Measurements from ENCODE around the gene SNAPC2.
"Not testable (repeated sequence)": the region's sequence is repeated elsewhere in the genome, so short reads cannot be mapped to it uniquely, and the experiment has no call there.

Gene SNAPC2

GRCh38 chr19:7928741-7929701 is 8.9 kb downstream of the SNAPC2 start:
- peak overlapping the region; percentile 10 for H3K27ac ChIP-seq (ENCODE audit: low read depth, low read length)
- H3K27me3 ChIP-seq (ENCODE audit: control insufficient read depth in 1 of 2, insufficient read depth in 2 of 2, low read length in 2 of 2) = no peaks in the 10 kb centered on the region
- H3K36me3 ChIP-seq (ENCODE audit: control insufficient read depth in 1 of 2, insufficient read depth in 2 of 2, low read length in 2 of 2) = peaks cover 16 to 41% of the 10 kb centered on the region in 2 donors
- no peaks in the 10 kb centered on the region for H3K4me1 ChIP-seq (ENCODE audit: control insufficient read depth in 1 of 2, insufficient read depth in 2 of 2, low read length in 2 of 2)
- no peak overlapping the region for H3K4me3 ChIP-seq (ENCODE audit: low read depth in 1 of 2, low read length in 2 of 2)
- no peak overlapping the region for H3K9ac ChIP-seq (ENCODE audit: low read depth in 1 of 2, low read length in 2 of 2)
- H3K9me3 ChIP-seq (ENCODE audit: control insufficient read depth in 1 of 2, low read length in 2 of 2) = no peaks in the 10 kb centered on the region

GRCh38 chr19:7930030-7930429 is 9.9 kb downstream of the SNAPC2 start:
- H3K36me3 ChIP-seq (ENCODE audit: control insufficient read depth in 1 of 2, insufficient read depth in 2 of 2, low read length in 2 of 2) = peaks cover 20 to 52% of the 10 kb centered on the region in 2 donors
- not testable (repeated sequence) for H3K4me1 ChIP-seq (ENCODE audit: control insufficient read depth in 1 of 2, insufficient read depth in 2 of 2, low read length in 2 of 2); H3K4me3 ChIP-seq (ENCODE audit: low read depth in 1 of 2, low read length in 2 of 2); H3K27ac ChIP-seq (ENCODE audit: low read depth, low read length); H3K27me3 ChIP-seq (ENCODE audit: control insufficient read depth in 1 of 2, insufficient read depth in 2 of 2, low read length in 2 of 2); H3K9me3 ChIP-seq (ENCODE audit: control insufficient read depth in 1 of 2, low read length in 2 of 2); H3K9ac ChIP-seq (ENCODE audit: low read depth in 1 of 2, low read length in 2 of 2)

GRCh38 chr19:7930765-7931164 is 10.6 kb downstream of the SNAPC2 start:
- H3K27me3 ChIP-seq (ENCODE audit: control insufficient read depth in 1 of 2, insufficient read depth in 2 of 2, low read length in 2 of 2) = no peaks in the 10 kb centered on the region
- no peak overlapping the region for H3K27ac ChIP-seq (ENCODE audit: low read depth, low read length)
- no peaks in the 10 kb centered on the region for H3K4me1 ChIP-seq (ENCODE audit: control insufficient read depth in 1 of 2, insufficient read depth in 2 of 2, low read length in 2 of 2)
- no peaks in the 10 kb centered on the region for H3K9me3 ChIP-seq (ENCODE audit: control insufficient read depth in 1 of 2, low read length in 2 of 2)
- peaks cover 26 to 59% of the 10 kb centered on the region in 2 donors for H3K36me3 ChIP-seq (ENCODE audit: control insufficient read depth in 1 of 2, insufficient read depth in 2 of 2, low read length in 2 of 2)
- no peak overlapping the region for H3K9ac ChIP-seq (ENCODE audit: low read depth in 1 of 2, low read length in 2 of 2)
- H3K4me3 ChIP-seq (ENCODE audit: low read depth in 1 of 2, low read length in 2 of 2) = no peak overlapping the region

- no peaks in the 10 kb centered on the region for H3K4me1 ChIP-seq (ENCODE audit: control insufficient read depth in 1 of 2, insufficient read depth in 2 of 2, low read length in 2 of 2)
- H3K36me3 ChIP-seq (ENCODE audit: control insufficient read depth in 1 of 2, insufficient read depth in 2 of 2, low read length in 2 of 2) = peaks cover 27 to 66% of the 10 kb centered on the region in 2 donors
- no peaks in the 10 kb centered on the region for H3K27me3 ChIP-seq (ENCODE audit: control insufficient read depth in 1 of 2, insufficient read depth in 2 of 2, low read length in 2 of 2)
- no peak overlapping the region for H3K9ac ChIP-seq (ENCODE audit: low read depth in 1 of 2, low read length in 2 of 2)
- no peaks in the 10 kb centered on the region for H3K9me3 ChIP-seq (ENCODE audit: control insufficient read depth in 1 of 2, low read length in 2 of 2)
- H3K4me3 ChIP-seq (ENCODE audit: low read depth in 1 of 2, low read length in 2 of 2) = no peak overlapping the region
- no peak overlapping the region for H3K27ac ChIP-seq (ENCODE audit: low read depth, low read length)
Observed at GRCh38 chr19:7931221-7932061, 11.3 kb downstream of the SNAPC2 start.

- Histone ChIP-seq H3K4me3 (ENCODE audit: low read depth in 1 of 2, low read length in 2 of 2) (no peak overlapping the region), H3K9ac (ENCODE audit: low read depth in 1 of 2, low read length in 2 of 2) (no peak overlapping the region), H3K27me3 (ENCODE audit: control insufficient read depth in 1 of 2, insufficient read depth in 2 of 2, low read length in 2 of 2) (no peaks in the 10 kb centered on the region), H3K9me3 (ENCODE audit: control insufficient read depth in 1 of 2, low read length in 2 of 2) (no peaks in the 10 kb centered on the region), H3K36me3 (ENCODE audit: control insufficient read depth in 1 of 2, insufficient read depth in 2 of 2, low read length in 2 of 2) (peaks cover 27 to 74% of the 10 kb centered on the region in 2 donors), H3K27ac (ENCODE audit: low read depth, low read length) (no peak overlapping the region), H3K4me1 (ENCODE audit: control insufficient read depth in 1 of 2, insufficient read depth in 2 of 2, low read length in 2 of 2) (no peaks in the 10 kb centered on the region)
Observed at GRCh38 chr19:7932276-7932929, 12.3 kb downstream of the SNAPC2 start.

- peaks cover 27 to 72% of the 10 kb centered on the region in 2 donors for H3K36me3 ChIP-seq (ENCODE audit: control insufficient read depth in 1 of 2, insufficient read depth in 2 of 2, low read length in 2 of 2)
- H3K27me3 ChIP-seq (ENCODE audit: control insufficient read depth in 1 of 2, insufficient read depth in 2 of 2, low read length in 2 of 2) = no peaks in the 10 kb centered on the region
- no peaks in the 10 kb centered on the region for H3K9me3 ChIP-seq (ENCODE audit: control insufficient read depth in 1 of 2, low read length in 2 of 2)
- no peak overlapping the region for H3K9ac ChIP-seq (ENCODE audit: low read depth in 1 of 2, low read length in 2 of 2)
- H3K4me1 ChIP-seq (ENCODE audit: control insufficient read depth in 1 of 2, insufficient read depth in 2 of 2, low read length in 2 of 2) = no peaks in the 10 kb centered on the region
- no peak overlapping the region for H3K4me3 ChIP-seq (ENCODE audit: low read depth in 1 of 2, low read length in 2 of 2)
- H3K27ac ChIP-seq (ENCODE audit: low read depth, low read length) = no peak overlapping the region
Observed at GRCh38 chr19:7932930-7933300, 12.8 kb downstream of the SNAPC2 start.

GRCh38 chr19:7933411-7933810 is 13.3 kb downstream of the SNAPC2 start:
- Histone ChIP-seq H3K27me3 (ENCODE audit: control insufficient read depth in 1 of 2, insufficient read depth in 2 of 2, low read length in 2 of 2) (no peaks in the 10 kb centered on the region), H3K9ac (ENCODE audit: low read depth in 1 of 2, low read length in 2 of 2) (no peak overlapping the region), H3K4me1 (ENCODE audit: control insufficient read depth in 1 of 2, insufficient read depth in 2 of 2, low read length in 2 of 2) (no peaks in the 10 kb centered on the region), H3K36me3 (ENCODE audit: control insufficient read depth in 1 of 2, insufficient read depth in 2 of 2, low read length in 2 of 2) (peaks cover 27 to 72% of the 10 kb centered on the region in 2 donors), H3K4me3 (ENCODE audit: low read depth in 1 of 2, low read length in 2 of 2) (no peak overlapping the region), H3K27ac (ENCODE audit: low read depth, low read length) (no peak overlapping the region), H3K9me3 (ENCODE audit: control insufficient read depth in 1 of 2, low read length in 2 of 2) (no peaks in the 10 kb centered on the region)

- no peak overlapping the region for H3K9ac ChIP-seq (ENCODE audit: low read depth in 1 of 2, low read length in 2 of 2)
- H3K27me3 ChIP-seq (ENCODE audit: control insufficient read depth in 1 of 2, insufficient read depth in 2 of 2, low read length in 2 of 2) = no peaks in the 10 kb centered on the region
- H3K9me3 ChIP-seq (ENCODE audit: control insufficient read depth in 1 of 2, low read length in 2 of 2) = no peaks in the 10 kb centered on the region
- peaks cover 27 to 75% of the 10 kb centered on the region in 2 donors for H3K36me3 ChIP-seq (ENCODE audit: control insufficient read depth in 1 of 2, insufficient read depth in 2 of 2, low read length in 2 of 2)
- no peak overlapping the region for H3K4me3 ChIP-seq (ENCODE audit: low read depth in 1 of 2, low read length in 2 of 2)
- H3K27ac ChIP-seq (ENCODE audit: low read depth, low read length) = no peak overlapping the region
- H3K4me1 ChIP-seq (ENCODE audit: control insufficient read depth in 1 of 2, insufficient read depth in 2 of 2, low read length in 2 of 2) = no peaks in the 10 kb centered on the region
Observed at GRCh38 chr19:7933828-7934725, 13.9 kb downstream of the SNAPC2 start.

GRCh38 chr19:7934766-7935165 is 14.6 kb downstream of the SNAPC2 start:
- Histone ChIP-seq H3K9me3 (ENCODE audit: control insufficient read depth in 1 of 2, low read length in 2 of 2) (no peaks in the 10 kb centered on the region), H3K27me3 (ENCODE audit: control insufficient read depth in 1 of 2, insufficient read depth in 2 of 2, low read length in 2 of 2) (no peaks in the 10 kb centered on the region), H3K36me3 (ENCODE audit: control insufficient read depth in 1 of 2, insufficient read depth in 2 of 2, low read length in 2 of 2) (peaks cover 27 to 76% of the 10 kb centered on the region in 2 donors), H3K27ac (ENCODE audit: low read depth, low read length) (no peak overlapping the region), H3K4me1 (ENCODE audit: control insufficient read depth in 1 of 2, insufficient read depth in 2 of 2, low read length in 2 of 2) (no peaks in the 10 kb centered on the region), H3K4me3 (ENCODE audit: low read depth in 1 of 2, low read length in 2 of 2) (no peak overlapping the region), H3K9ac (ENCODE audit: low read depth in 1 of 2, low read length in 2 of 2) (no peak overlapping the region)

Data from duodenal mucosa (tissue), 2 donors.